ENCODE measurements around the gene NPAS1.
"Not testable (repeated sequence)": the region's sequence is repeated elsewhere in the genome, so short reads cannot be mapped to it uniquely, and the experiment has no call there.

NPAS1 gene

DNA sequence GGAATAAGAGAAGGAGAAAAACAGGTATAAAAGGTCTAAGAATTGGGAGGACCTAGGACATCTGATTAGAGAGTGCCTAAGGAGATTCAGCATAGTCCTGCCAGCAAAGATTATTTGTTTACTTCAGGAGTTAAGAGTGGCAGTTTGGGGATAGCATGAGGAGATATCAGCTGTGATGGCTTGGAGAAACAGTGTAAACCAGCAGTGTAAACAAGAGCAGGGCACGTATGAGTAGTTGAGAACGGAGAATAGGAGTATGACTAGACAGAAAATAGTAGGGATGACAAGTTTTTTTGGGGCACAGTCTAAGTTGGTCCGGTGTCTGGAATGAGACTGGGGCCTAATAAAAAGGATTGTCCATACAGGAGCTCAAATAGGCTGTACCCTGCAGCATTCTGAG lies 30.9 kb downstream of the NPAS1 start:
- DNase-seq: not testable (repeated sequence)

DNA sequence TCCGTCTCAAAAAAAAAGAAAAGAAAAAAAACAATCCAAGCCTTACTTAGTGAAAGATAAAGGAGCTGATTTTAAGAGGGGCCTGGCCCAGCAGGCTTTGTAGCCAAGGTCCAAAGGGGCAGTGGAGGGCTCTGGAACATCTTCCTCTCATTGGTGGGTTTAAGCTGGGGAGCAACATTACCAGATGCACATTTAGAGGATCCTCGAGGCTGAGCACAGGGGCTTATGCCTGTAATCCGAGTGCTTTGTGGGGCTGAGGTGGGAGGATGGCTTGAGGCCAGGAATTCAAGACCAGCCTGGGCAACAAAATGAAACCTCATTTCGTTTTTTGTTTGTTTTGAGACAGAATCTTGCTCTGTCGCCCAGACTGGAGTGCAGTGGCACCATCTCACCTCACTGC lies 36.8 kb downstream of the NPAS1 start:
- DNase-seq: peak; percentile 50

DNA sequence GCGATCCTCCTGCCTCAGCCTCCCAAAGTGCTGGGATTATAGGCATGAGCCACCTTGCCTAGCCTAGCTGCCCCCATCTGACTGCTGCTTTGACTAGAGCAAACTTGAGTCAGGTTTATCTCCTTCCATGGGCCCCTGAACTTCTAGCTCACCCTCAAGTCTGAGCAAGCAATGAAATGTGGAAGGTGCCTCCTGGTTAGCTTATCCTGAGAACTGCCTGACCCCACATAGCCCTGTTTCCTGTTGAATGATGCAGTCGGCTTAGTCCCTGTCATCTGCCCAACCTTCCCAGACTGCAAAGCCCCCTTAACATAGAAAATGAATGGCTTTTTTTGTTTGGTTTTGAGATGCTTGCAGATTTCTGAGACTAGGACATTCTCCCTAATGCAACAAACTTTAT lies 37.7 kb downstream of the NPAS1 start:
- no peak for DNase-seq

DNA sequence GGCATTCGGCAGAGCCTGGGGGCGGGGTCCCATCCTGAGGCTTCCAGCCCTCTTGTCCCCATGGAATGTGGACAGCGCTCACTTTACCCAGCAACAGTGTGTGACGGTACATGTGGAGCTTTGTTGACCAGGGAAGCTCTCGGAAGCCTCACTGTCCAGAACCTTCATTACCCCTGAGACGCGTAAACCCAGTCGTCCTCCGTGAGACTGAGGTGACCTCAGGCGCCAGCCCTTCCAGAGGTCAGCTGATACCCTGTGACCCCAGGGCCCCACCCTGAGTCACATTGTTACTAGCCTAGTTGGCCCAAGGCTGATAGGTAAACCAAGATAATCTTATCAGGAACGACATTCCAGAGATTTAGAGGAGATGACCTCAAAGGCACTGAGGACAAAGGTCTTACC lies 39.0 kb downstream of the NPAS1 start:
- DNase-seq: no peak

DNA sequence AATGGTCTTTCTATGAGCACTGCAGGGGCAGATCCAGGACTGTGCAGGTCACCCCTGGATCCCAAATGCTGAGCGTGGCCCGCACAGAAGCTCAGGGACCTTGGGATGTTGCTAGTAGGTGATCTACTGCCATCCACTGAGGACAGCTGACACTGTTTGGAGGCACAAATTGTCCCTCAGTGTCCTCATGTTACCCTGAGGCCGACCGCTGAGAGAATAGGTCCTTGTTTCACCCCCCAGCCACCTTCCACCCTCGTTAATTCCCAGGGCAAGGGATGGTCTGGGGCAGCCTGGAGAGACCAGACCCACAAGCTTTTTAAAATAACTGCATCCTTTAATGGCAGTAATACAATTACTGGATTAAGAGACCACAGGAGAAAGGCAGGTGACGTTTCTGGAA lies 44.2 kb downstream of the NPAS1 start:
- DNase-seq: no peak

DNA sequence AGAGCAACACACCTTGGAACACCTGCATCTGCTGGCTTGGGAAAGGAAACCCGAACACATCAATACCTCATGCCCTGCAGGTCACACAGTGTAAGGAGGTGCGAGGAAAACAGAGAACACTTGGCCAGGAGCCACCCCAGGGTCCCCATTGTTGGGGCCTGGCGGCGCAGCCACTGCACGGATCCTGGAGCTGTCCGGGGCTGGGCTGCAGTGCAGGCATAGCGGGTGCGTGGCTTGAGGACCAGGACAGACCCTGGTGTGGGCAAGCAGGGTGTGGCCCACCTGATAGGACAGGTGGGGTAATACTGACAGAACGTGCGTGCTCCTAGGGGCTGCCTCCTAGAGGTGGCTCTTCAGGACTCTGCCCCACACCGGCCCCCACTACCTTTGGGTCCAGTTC lies 45.6 kb downstream of the NPAS1 start:
- no peak for DNase-seq

DNA sequence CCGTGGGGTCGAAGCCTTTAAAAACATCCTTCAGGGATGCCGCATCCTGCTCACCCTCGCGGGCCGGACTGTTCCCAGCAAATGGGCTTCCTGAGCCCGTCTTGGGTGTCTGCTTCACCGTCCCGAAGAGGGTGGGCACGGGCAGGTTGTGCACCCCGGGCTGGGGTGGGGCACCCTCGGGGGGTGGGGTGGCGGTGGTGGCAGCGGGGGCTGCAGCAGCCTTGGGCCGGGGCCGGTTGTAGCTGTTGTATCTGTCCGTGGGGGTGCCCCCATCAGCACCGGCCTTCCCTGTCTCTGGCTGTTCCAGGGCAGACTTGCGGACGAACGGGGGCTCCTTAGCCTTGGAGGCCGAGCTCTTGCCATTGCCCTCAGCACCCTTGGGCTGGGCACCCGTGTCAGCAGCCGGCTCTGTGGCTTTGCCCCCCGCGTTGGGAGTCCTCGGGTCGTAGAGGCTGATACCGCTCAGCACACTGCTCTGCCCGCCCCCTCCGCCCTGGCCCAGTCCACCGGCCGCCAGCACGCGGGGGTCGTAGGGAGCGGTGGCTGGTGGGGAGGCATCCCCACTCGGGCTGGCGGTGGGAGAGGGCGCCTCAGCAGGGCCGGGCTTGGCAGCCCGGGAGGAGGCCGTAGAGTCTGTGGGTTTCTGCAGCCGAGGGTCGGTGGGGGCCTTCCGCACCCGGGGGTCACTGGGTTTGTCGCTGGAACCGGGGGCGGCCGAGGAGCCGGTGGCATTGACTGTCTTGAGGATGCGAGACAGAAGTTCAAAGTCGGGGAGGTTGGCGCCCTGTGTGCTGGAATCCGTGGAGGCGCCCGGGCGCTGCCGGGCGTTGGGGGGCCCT lies 47.0 kb downstream of the NPAS1 start:
- DNase-seq: no peak

DNA sequence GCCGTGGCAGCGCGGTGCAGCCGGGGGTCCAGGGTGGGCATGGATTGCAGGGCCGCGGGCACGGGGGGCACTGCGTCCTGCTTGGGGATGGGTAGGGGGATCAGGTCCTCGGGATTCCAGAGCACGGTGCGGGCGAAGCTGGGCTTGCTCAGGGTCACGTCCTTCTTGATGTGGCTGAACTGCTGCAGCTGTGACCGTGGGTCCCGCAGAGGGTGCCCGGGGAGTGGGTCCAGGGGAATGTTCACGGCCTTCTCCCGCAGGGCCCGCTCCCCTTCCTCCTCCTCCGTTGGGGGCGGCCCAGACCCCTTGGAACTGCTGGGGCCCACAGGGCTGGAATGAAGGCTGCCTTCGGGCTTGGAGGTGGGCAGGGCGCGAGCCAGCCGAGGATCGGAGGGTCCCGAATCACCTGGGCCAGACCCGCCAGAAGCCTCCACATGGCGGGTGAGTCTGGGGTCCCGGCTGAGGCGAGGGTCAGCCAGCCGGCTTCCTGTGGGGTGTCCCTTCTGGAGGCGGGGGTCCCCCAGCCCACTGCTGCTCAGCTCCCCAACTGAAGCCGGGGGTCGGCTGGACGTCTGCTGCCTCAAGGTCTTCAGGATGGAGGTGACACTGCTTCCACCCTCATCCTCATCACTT lies 47.7 kb downstream of the NPAS1 start:
- DNase-seq: no peak

DNA sequence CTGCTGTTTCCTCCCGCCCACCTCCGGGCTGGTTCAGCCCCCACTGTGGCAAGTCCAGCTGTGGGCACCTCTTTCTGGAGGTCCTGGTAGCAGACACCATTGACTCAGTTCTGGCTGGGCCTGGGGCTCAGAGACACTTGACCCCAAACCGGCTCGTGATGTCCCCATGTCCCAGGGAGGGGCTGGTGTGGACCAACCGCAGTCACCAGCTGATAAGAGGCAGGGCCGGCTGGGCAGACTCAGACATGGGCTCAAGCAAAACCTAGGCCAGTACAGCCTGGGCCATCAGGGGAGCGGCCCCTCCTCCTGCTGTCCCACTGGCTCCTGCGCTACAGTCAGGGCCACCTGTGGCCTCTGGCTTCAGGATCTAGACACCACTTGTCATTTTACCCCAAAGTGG lies 48.6 kb downstream of the NPAS1 start:
- no peak for DNase-seq

DNA sequence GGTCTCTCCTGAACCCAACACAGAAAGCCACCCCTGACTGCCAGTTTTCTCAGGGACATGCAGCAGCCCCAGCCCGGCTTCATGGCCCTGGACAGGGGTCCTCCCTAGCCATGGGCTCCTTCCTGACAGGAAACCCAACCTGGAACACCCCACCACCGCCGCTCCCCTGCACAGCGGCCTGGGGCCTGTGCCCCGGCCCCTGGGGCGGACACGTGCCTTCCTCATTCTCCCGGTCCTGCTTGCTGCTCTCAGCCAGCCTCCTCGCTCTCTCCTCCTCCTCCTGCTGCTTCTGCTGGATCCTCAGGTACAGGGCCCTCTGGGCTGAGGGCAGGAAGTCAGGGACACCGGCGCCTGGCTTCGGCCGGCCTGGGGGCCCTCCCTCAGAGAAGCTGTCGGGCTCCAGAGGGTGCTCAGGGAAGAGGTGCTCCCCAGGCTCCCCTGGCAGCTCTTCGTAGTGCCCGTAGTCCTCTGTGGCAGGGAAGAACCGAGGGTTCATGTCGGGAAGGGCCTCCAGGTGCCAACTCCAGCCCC lies 49.3 kb downstream of the NPAS1 start:
- no peak for DNase-seq

DNA sequence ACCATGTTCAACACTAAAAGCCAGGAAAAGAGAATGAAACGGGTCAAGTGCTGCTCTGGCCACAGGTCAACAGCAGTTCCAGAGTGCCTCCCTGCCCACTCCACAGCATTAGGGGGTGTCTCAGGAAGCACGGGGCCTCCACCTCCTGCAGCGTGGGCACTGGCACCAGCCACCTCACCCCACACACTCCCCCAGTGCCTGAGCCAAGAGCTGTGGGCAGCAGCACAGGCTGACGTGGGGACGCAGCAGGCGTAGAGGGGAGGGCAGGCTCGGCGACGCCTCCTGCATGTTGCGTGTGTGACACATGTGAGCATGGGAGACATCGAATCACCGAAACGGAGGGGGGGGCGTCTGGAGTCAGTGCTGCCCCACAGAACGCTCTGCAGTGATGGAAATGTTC lies 50.2 kb downstream of the NPAS1 start:
- DNase-seq: no peak

DNA sequence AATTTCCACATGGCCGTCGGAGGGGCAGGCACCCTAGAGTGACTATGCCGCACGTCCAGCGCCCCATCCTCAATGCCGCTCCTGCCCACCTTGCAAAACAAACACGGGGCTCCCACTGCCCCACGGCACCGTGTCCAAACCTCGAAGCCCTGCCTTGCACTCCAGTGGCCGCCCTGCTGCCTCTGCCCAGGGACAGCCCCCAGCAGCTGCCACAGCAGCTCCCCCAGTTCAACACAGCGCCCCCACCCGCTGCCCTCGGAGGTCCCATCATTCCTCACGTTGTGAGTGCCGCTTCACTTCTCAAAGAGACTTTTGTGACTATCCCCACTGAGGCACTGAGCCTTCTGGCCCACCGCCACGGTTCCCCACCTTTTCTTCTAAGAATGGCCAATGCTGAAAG lies 51.1 kb downstream of the NPAS1 start:
- no peak for DNase-seq

DNA sequence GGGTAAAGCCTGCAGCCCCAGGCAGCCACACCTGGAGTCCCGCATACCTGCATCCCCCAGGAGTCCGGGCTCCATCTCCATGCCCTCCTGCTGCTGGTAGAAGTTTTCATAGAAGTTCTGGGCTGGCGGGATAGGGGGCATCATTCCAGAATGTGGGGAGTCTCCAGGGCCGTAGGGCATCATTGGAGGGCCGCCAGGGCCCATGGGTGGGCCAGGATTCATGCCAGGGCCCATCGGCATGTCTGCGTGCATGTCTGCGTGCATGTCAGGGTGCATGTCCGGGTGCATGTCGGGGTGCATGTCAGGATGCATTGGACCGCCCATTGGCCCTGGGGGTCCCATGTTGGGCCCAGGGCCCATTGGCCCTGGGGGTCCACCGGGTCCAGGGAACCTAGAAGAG lies 52.1 kb downstream of the NPAS1 start:
- no peak for DNase-seq

DNA sequence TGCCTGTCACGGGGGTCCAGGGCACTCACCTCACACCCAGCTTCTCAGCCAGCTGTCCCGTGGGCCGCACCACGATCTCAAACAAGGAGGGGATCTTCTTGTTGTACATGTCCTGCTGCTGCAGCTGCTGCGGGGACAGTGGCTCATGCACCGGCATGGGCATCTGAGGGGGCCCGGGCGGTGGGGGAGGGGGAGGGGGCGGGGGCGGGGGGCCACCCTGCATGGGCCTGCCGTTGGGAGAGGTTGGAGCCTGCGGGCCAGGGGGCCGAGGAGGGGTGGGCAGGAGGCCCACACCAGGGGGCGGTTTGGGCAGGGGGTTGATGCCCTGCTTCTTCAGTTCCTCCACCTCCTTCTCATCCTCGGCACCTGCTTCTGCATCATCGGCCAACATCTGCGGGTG lies 52.7 kb downstream of the NPAS1 start:
- no peak for DNase-seq

DNA sequence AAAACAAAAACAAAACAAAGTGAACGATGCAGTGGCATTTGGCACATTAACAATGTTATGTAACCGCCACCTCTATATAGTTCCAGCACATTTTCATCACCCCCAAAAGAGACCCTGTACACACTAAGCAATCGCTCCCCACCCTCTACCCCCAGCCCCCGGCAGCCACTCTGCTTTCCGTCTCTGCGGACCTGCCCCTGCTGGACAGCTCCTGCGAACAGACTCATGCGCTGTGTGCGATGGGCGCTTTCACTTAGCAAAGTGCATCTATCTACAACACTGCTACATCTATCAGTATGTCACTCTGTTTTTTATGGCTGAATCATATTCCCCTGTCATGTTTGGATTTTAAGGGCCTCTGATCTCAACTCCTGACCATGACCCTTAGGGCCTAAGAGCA lies 53.9 kb downstream of the NPAS1 start:
- no peak for DNase-seq

DNA sequence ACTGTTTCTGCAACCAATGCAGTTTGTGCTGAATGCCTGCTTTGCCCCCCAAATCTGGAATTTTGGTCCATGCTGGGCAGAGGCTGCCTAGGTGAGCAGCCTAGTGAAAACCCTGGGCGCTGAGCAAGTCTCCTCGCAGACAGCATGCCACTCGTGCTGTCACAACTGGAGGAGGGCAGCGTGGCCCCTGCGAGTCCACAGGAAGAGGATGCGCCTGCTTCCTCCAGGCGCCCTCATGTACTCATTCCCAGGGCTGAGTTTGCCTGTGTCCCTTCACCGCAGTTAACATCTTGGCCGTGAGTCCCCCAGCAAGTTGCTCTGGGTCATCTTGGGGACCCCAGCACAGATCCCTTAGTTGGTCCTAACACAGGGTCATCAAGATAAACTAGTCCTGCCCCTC lies 55.0 kb downstream of the NPAS1 start:
- DNase-seq: no peak

DNA sequence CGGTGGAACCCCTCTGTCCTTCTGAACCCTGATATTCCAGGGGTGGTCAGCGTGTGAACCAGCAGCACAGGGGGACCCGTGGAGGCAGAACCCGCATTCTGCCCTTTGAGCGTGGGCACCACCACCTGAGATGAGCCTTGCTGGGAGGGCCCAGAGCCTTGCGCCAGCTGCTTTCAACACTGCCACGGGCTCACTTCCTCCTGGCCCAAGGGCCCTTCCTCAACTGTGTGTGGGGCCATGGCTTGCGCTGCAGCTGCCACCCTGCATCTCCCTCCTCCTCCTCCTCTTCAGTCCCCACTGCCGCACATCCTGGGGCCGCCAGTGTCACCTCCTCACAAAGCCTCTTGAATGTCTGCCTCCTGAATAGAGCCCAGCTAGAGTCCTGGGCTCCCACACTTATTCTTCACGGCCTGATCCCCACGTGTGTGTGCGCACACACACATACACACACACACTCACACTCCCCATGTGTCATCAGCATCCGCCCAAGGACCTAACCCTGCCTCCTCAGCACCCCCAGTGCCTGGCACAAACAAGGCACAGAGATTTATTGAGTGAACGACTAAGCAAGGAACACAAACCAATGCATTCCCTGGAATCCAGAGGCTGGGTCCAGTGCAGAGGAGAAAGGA lies 55.7 kb downstream of the NPAS1 start:
- DNase-seq: no peak

DNA sequence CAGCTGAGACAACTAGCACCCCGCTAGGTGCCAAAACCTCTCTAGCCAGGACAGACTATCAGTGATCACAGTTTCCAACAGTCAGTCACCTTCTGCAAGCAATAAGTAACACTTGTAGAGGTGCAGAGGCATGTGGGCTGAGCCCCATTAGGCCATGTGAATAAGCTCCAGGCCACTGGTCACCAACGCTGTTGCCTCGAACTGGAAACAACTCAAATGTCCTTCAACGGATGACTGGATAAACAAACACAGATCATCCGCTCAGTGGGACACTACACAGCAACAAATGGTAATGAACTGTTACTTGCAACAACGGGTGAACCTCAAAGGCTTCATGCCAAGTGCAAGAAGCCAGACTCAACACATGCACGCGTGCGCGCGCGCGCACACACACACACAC lies 56.3 kb downstream of the NPAS1 start:
- no peak for DNase-seq

DNA sequence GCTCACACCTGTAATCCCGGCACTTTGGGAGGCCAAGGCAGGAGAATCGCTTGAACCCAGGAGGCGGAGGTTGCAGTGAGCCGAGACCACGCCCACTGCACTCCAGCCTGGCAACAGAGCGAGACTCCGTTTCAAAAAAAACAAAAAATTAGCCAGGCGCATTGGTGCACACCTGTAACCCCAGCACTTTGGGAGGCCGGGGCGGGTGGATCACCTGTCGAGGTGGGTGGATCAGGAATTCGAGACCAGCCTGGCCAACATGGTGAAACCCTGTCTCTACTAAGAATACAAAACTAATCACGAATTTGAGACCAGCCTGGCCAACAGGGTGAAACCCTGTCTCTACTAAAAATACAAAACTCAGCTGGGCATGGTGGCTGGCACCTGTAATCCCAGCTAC lies 58.7 kb downstream of the NPAS1 start:
- not testable (repeated sequence) for DNase-seq

DNA sequence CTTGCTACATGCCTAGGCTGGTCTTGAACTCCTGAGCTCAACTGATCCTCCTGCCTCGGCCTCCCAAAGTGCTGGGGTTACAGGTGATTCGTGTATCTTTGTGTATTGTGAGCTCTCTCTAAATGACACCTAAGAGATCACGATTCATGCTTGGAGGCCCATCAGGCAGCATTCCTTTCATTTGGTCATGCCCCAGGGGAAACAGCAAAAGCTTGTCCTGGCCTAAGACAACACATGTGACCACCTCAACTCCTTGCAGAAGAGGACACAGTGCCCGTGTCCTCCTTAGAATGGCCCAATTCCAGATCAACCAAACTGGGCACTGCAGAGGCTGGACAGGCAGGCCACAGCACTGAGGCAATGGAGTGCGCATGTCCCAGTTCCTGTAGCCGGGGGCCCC lies 61.5 kb downstream of the NPAS1 start:
- DNase-seq: no peak

DNA sequence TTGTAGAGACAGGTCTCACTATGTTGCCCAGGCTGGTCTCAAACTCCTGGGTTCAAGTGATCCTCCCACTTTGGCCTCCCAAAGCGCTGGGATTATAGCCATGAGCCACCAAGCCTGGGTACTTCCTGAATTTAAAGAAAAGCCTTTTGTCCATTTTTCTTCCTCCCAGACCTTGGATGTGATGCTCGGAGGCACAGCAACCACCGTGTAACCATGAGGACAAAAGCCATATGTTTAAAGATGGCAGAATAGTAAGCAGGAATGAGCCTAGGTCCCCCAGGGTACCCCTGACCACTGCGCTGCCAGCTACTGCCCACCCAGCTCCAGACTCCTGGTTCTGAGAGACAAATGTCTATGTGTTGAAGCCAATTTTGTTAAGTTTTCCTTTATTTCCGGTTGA lies 62.9 kb downstream of the NPAS1 start:
- DNase-seq: no peak

DNA sequence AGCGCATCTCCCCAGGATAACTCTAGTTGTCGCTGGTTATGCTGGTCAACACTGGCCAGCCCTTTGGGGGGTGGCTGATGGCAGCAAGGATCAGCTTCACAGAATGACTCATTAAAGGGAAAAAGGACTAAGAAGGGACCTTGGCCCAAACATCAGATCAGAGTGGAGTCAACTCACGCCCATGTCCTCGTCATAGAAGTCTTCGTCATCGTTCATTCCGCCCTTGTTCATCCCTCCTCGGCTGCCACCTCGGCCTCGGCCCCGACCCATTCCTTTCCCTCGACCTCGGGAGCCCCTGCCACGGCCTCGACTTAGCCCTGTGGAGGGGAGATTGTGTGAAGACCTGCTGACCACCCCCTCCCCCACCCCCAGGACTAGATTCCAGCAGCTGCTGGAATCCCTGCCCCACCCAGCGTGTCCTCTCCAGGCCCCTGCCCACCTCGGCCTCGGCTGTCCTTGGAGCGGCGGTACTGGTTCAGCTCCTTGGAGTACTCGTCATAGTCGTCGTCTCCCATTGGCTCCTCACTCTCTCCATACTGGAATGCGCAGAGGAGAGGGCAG lies 65.3 kb downstream of the NPAS1 start:
- DNase-seq: no peak

DNA sequence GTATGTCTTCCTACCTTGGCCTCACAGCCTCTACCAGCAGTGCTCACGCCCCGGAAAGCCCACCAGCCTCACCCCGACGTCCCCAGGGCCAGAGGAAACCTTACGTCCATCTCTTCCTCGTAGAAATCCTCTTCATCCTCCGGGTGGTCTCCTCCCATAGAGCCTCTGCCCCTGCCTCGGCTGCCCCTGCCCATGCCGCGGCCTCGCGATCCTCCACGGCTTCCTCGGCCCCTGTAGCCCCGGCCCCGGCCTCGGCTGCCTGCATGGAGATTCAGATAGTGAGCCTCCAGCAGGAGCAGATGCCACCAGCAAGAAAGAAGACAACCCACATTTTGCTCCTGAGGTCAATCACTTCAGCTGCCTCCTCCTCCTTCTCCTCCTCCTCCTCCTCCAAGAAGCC lies 66.6 kb downstream of the NPAS1 start:
- no peak for DNase-seq
